ENCODE measurements around the gene UBP1.

UBP1 gene

DNA sequence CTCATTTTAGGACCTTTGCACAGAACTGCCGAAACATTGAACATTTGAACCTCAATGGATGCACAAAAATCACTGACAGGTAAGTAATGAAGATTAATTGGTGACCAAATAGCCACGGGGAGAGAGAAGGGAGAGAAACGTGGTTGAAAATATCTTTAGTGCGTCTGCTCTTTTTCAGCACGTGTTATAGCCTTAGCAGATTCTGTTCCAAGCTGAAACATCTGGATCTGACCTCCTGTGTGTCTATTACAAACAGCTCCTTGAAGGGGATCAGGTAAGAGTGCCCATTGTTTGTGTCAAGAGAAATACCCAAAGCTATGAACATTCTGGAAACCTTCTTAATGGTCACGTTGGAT lies 67.1 kb downstream of the UBP1 start:
- no peak overlapping the region for H3K27ac ChIP-seq (ENCODE audit: low read depth, low read length)
- no peaks in the 10 kb centered on the region for H3F3A ChIP-seq (ENCODE audit: control insufficient read depth, insufficient read depth)
- H3K9me3 ChIP-seq (ENCODE audit: control insufficient read depth, insufficient read depth, low read length), result no peaks in the 10 kb centered on the region
- H4K20me1 ChIP-seq (ENCODE audit: control insufficient read depth, insufficient read depth, low read depth, low read length), result no peaks in the 10 kb centered on the region
- TF ChIP-seq, protein P1, sequence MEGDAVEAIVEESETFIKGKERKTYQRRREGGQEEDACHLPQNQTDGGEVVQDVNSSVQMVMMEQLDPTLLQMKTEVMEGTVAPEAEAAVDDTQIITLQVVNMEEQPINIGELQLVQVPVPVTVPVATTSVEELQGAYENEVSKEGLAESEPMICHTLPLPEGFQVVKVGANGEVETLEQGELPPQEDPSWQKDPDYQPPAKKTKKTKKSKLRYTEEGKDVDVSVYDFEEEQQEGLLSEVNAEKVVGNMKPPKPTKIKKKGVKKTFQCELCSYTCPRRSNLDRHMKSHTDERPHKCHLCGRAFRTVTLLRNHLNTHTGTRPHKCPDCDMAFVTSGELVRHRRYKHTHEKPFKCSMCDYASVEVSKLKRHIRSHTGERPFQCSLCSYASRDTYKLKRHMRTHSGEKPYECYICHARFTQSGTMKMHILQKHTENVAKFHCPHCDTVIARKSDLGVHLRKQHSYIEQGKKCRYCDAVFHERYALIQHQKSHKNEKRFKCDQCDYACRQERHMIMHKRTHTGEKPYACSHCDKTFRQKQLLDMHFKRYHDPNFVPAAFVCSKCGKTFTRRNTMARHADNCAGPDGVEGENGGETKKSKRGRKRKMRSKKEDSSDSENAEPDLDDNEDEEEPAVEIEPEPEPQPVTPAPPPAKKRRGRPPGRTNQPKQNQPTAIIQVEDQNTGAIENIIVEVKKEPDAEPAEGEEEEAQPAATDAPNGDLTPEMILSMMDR (IDR thresholded peaks at IDR 0.05; ENCODE audit: low read depth, low read length, poor library complexity, severe bottlenecking), result peak; percentile 21
- no peak for TF ChIP-seq EZH2phosphoT487 (IDR thresholded peaks at IDR 0.05; ENCODE audit: borderline replicate concordance, low read length)
- no peaks in the 10 kb centered on the region for H3K9me2 ChIP-seq (replicated peaks; ENCODE audit: control insufficient read depth, low read length)
- no peaks in the 10 kb centered on the region for H3K27me3 ChIP-seq (ENCODE audit: control insufficient read depth, low read length)
- H3K4me3 ChIP-seq (ENCODE audit: low read length), result no peak overlapping the region
- H3K79me2 ChIP-seq (ENCODE audit: control insufficient read depth, low read length), result no peaks in the 10 kb centered on the region
- H3K4me1 ChIP-seq (ENCODE audit: control insufficient read depth, low read length), result no peaks in the 10 kb centered on the region
- H3K36me3 ChIP-seq (ENCODE audit: control insufficient read depth, low read length), result no peaks in the 10 kb centered on the region
- no peak overlapping the region for H3K4me2 ChIP-seq (ENCODE audit: low read length)

DNA sequence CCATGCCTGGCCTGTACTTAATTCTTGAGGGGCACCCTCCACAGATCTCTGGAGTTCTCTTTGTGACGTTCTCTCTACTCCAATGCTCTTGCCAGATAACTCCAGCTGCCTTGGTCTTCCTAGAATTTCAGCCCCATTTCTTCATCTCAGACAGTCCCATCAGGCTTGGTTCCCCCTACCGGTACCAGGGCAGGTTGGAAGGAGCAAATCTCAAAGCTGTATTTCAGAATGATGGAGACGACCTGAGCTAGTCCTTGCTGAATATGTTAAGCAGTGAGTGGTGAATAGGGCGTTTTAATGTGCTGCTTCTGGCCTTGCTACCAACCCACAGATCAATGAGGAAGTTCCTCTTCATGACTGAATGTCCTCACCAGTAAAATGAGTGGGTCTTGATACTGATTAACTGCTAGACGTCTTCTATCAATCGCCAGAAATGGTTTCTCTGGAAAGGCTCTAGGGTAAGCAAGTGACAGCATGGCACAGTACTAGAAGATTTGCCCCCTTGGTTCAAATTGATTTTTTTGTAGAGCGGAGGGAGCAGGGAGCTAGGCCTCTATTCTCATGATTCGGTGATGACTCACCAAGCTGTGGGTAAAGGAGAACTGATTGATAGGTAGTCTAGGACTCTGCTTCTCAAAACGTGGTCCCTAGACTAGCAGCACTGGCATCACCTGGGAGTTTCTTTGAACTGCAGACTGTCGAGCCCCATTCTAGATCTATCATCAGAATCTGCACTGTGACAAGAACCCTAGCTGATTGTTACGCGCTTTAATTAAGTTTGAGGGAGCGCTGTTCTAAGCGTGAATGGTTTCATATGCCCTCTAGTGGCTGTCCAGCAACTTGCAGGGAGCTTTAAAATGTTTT lies 67.8 kb downstream of the UBP1 start:
- TF ChIP-seq, protein P1 (IDR thresholded peaks at IDR 0.05; ENCODE audit: low read depth, low read length, poor library complexity, severe bottlenecking), result peak; percentile 98
- no peak for TF ChIP-seq EZH2phosphoT487 (IDR thresholded peaks at IDR 0.05; ENCODE audit: borderline replicate concordance, low read length)
- H4K20me1 ChIP-seq (ENCODE audit: control insufficient read depth, insufficient read depth, low read depth, low read length), result no peaks in the 10 kb centered on the region
- H3K36me3 ChIP-seq (ENCODE audit: control insufficient read depth, low read length), result no peaks in the 10 kb centered on the region
- no peaks in the 10 kb centered on the region for H3K9me3 ChIP-seq (ENCODE audit: control insufficient read depth, insufficient read depth, low read length)
- no peaks in the 10 kb centered on the region for H3F3A ChIP-seq (ENCODE audit: control insufficient read depth, insufficient read depth)
- no peaks in the 10 kb centered on the region for H3K9me2 ChIP-seq (replicated peaks; ENCODE audit: control insufficient read depth, low read length)
- H3K79me2 ChIP-seq (ENCODE audit: control insufficient read depth, low read length), result no peaks in the 10 kb centered on the region
- no peaks in the 10 kb centered on the region for H3K27me3 ChIP-seq (ENCODE audit: control insufficient read depth, low read length)
- no peak overlapping the region for H3K27ac ChIP-seq (ENCODE audit: low read depth, low read length)
- H3K4me1 ChIP-seq (ENCODE audit: control insufficient read depth, low read length), result no peaks in the 10 kb centered on the region
- H3K4me3 ChIP-seq (ENCODE audit: low read length), result no peak overlapping the region
- H3K4me2 ChIP-seq (ENCODE audit: low read length), result no peak overlapping the region

DNA sequence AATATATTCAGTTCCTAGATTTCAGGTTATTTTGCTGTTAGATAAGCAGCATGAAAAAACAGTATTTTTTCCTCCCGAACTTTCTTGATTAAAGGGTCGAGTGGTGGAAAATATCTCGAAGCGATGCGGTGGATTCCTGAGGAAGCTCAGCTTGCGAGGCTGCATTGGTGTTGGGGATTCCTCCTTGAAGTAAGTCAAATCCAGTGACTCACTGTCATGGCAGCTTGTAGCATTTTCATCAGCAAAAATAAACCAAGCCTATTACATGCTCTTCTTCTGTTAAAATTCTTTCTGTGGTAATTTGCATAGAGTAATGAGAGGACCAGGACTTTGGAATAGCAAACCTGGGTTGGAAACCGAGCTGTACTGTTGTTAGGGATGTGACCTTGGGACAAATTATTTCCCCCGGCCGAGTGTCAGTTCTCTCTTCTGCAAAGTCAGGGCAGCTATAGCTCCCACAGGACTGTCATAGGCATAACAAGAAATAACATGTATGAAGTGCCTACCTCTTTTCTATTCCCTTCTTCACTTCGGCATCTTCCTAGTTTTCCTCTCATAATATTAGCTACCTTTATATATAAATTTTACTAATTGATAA lies 75.6 kb downstream of the UBP1 start:
- H3K36me3 ChIP-seq (ENCODE audit: control insufficient read depth, low read length), result no peaks in the 10 kb centered on the region
- no peaks in the 10 kb centered on the region for H3K9me2 ChIP-seq (replicated peaks; ENCODE audit: control insufficient read depth, low read length)
- H4K20me1 ChIP-seq (ENCODE audit: control insufficient read depth, insufficient read depth, low read depth, low read length), result no peaks in the 10 kb centered on the region

More for the DNA sequence above, 75.6 kb downstream of the UBP1 start:
- no peaks in the 10 kb centered on the region for H3K9me3 ChIP-seq (ENCODE audit: control insufficient read depth, insufficient read depth, low read length)
- no peak overlapping the region for H3K27ac ChIP-seq (ENCODE audit: low read depth, low read length)
- H3K4me3 ChIP-seq (ENCODE audit: low read length), result no peak overlapping the region
- no peaks in the 10 kb centered on the region for H3K79me2 ChIP-seq (ENCODE audit: control insufficient read depth, low read length)
- H3F3A ChIP-seq (ENCODE audit: control insufficient read depth, insufficient read depth), result no peaks in the 10 kb centered on the region
- no peak overlapping the region for H3K4me2 ChIP-seq (ENCODE audit: low read length)
- TF ChIP-seq, protein P1 (IDR thresholded peaks at IDR 0.05; ENCODE audit: low read depth, low read length, poor library complexity, severe bottlenecking), result no peak
- no peak for TF ChIP-seq EZH2phosphoT487 (IDR thresholded peaks at IDR 0.05; ENCODE audit: borderline replicate concordance, low read length)
- H3K4me1 ChIP-seq (ENCODE audit: control insufficient read depth, low read length), result no peaks in the 10 kb centered on the region
- H3K27me3 ChIP-seq (ENCODE audit: control insufficient read depth, low read length), result peaks cover 14% of the 10 kb centered on the region; the same call in 1 of the 2 replicates

All from DOHH2 (cell line).